H9 (cell line): Measurements from ENCODE around the gene ADIG. TPM values are rescaled to one million over a fixed set of nuclear protein-coding genes. Genes with fewer than 3 reads are reported as not detected.
A peak's percentile ranks its signal among the peaks of the same experiment; 100 is the strongest.

Experiments
- DNase-seq: peaks from one replicate; pipeline ENCODE4 v3.0.0-alpha.2; 2017
- H2AFZ ChIP-seq: one replicate; pipeline ENCODE4 v1.6.1; 2013; ENCODE audit warnings: mild to moderate bottlenecking, low read length, control low read depth, moderate library complexity
- H2AK5ac ChIP-seq: 2 replicates; pipeline ENCODE4 v1.6.1; 2013; ENCODE audit warnings: low read length, control low read depth, mixed read lengths; ENCODE audit not compliant: insufficient read length
- H2BK120ac ChIP-seq: one replicate; pipeline ENCODE4 v1.6.1; 2013; ENCODE audit warnings: low read depth, mild to moderate bottlenecking, low read length, control low read depth, inconsistent platforms; ENCODE audit not compliant: poor library complexity, severe bottlenecking
- H2BK12ac ChIP-seq: 2 replicates; pipeline ENCODE4 v1.6.1; 2013; ENCODE audit warnings: low read length, control low read depth, mixed read lengths, low read depth; ENCODE audit not compliant: insufficient read length
- H2BK15ac ChIP-seq: 2 replicates; pipeline ENCODE4 v1.6.1; 2013; ENCODE audit warnings: low read depth, low read length, control low read depth
- H2BK20ac ChIP-seq: one replicate; pipeline ENCODE4 v1.6.1; 2013; ENCODE audit warnings: low read depth, mild to moderate bottlenecking, low read length, control low read depth, inconsistent platforms; ENCODE audit not compliant: poor library complexity, severe bottlenecking
- H2BK5ac ChIP-seq: 2 replicates; pipeline ENCODE4 v1.6.1; 2013; ENCODE audit warnings: low read length, control low read depth, mixed read lengths; ENCODE audit not compliant: insufficient read length
- H3K14ac ChIP-seq: 2 replicates; pipeline ENCODE4 v1.6.1; 2013; ENCODE audit warnings: low read length, control low read depth; ENCODE audit not compliant: insufficient read depth
- H3K18ac ChIP-seq: 2 replicates; pipeline ENCODE4 v1.6.1; 2013; ENCODE audit warnings: low read depth, mild to moderate bottlenecking, mixed read lengths, low read length, control low read depth; ENCODE audit not compliant: insufficient read length
- H3K23ac ChIP-seq: 2 replicates; pipeline ENCODE4 v1.6.1; 2013; ENCODE audit warnings: low read length, control low read depth, mixed read lengths, low read depth; ENCODE audit not compliant: insufficient read length
- H3K23me2 ChIP-seq: 2 replicates; pipeline ENCODE4 v1.6.1; 2013; ENCODE audit warnings: low read depth, mild to moderate bottlenecking, mixed read lengths, low read length, control low read depth; ENCODE audit not compliant: insufficient read length, poor library complexity, severe bottlenecking
- H3K27ac ChIP-seq: 2 replicates; pipeline ENCODE4 v1.5.1; 2013; ENCODE audit warnings: low read length, control low read depth, mixed read lengths, low read depth; ENCODE audit not compliant: insufficient read length
- H3K27me3 ChIP-seq: 2 replicates; pipeline ENCODE4 v1.6.1; 2013; ENCODE audit warnings: low read length, control low read depth, inconsistent platforms; ENCODE audit not compliant: insufficient read depth
- H3K4ac ChIP-seq: 2 replicates; pipeline ENCODE4 v1.6.1; 2013; ENCODE audit warnings: low read depth, mild to moderate bottlenecking, control low read depth, inconsistent platforms, low read length, moderate library complexity
- H3K4me1 ChIP-seq: 2 replicates; pipeline ENCODE4 v1.6.1; 2013; ENCODE audit warnings: low read length, control low read depth, inconsistent platforms; ENCODE audit not compliant: insufficient read depth
- H3K4me2 ChIP-seq: 2 replicates; pipeline ENCODE4 v1.6.1; 2013; ENCODE audit warnings: low read length, control low read depth, mixed read lengths; ENCODE audit not compliant: insufficient read length, insufficient read depth
- H3K56ac ChIP-seq: 2 replicates; pipeline ENCODE4 v1.6.1; 2013; ENCODE audit warnings: low read depth, mild to moderate bottlenecking, mixed read lengths, low read length, control low read depth; ENCODE audit not compliant: insufficient read length
- H3K79me1 ChIP-seq: 2 replicates; pipeline ENCODE4 v1.6.1; 2013; ENCODE audit warnings: low read depth, mild to moderate bottlenecking, moderate library complexity, low read length, control low read depth, inconsistent platforms; ENCODE audit not compliant: insufficient read depth, poor library complexity, severe bottlenecking
- H3K79me2 ChIP-seq: 2 replicates; pipeline ENCODE4 v1.6.1; 2013; ENCODE audit warnings: low read length, control low read depth, inconsistent platforms; ENCODE audit not compliant: insufficient read depth
- H3K9ac ChIP-seq: 2 replicates; pipeline ENCODE4 v1.6.1; 2013; ENCODE audit warnings: low read length, control low read depth, mixed read lengths; ENCODE audit not compliant: insufficient read length; ENCODE audit errors: extremely low read depth
- H3K9me3 ChIP-seq: one replicate; pipeline ENCODE4 v1.6.1; 2013; ENCODE audit warnings: low read depth, low read length, inconsistent platforms; ENCODE audit not compliant: control insufficient read depth
- H3T11ph ChIP-seq: one replicate; pipeline ENCODE4 v1.6.1; 2013; ENCODE audit warnings: mild to moderate bottlenecking, low read length, control low read depth, inconsistent platforms
- H4K20me1 ChIP-seq: one replicate; pipeline ENCODE4 v1.6.1; 2013; ENCODE audit not compliant: control insufficient read depth, insufficient read length, insufficient read depth
- H4K5ac ChIP-seq: 2 replicates; pipeline ENCODE4 v1.6.1; 2013; ENCODE audit warnings: low read depth, mild to moderate bottlenecking, mixed read lengths, low read length, control low read depth; ENCODE audit not compliant: insufficient read length
- H4K8ac ChIP-seq: replicated peaks from 2 replicates; pipeline ENCODE4 v1.6.1; 2013; ENCODE audit warnings: low read length, control low read depth, mixed read lengths, low read depth; ENCODE audit not compliant: insufficient read length
- H4K91ac ChIP-seq: 2 replicates; pipeline ENCODE4 v1.6.1; 2013; ENCODE audit warnings: low read depth, mild to moderate bottlenecking, moderate library complexity, mixed read lengths, low read length, control low read depth; ENCODE audit not compliant: insufficient read length
- H3K27ac Mint-ChIP-seq, 3 experiments: 2 replicates in 2 of 3; 3 replicates in 1 of 3; pipeline ENCODE4 v1.8.0; 2020 to 2021; ENCODE audit warnings: mixed read lengths in 3 of 3, mild to moderate bottlenecking in 1 of 3, moderate library complexity in 1 of 3
- H3K27me3 Mint-ChIP-seq: 2 replicates; pipeline ENCODE4 v1.8.0; 2021; ENCODE audit warnings: low read depth, mild to moderate bottlenecking, moderate library complexity, mixed read lengths
- H3K36me3 Mint-ChIP-seq, 3 experiments: 2 replicates in 2 of 3; 3 replicates in 1 of 3; pipeline ENCODE4 v1.8.0; 2020 to 2021; ENCODE audit warnings: low read depth in 3 of 3, mixed read lengths in 3 of 3; ENCODE audit not compliant: insufficient read depth in 1 of 3
- H3K4me1 Mint-ChIP-seq, 2 experiments: 2 replicates each; pipeline ENCODE4 v1.8.0; 2020; ENCODE audit warnings: mixed read lengths in 2 of 2
- H3K4me3 Mint-ChIP-seq, 2 experiments: 2 replicates in 1 of 2; 3 replicates in 1 of 2; pipeline ENCODE4 v1.8.0; 2020 to 2021; ENCODE audit warnings: mild to moderate bottlenecking in 2 of 2, mixed read lengths in 2 of 2, moderate library complexity in 1 of 2
- H3K9me3 Mint-ChIP-seq, 2 experiments: 2 replicates in 1 of 2; 3 replicates in 1 of 2; pipeline ENCODE4 v1.8.0; 2020; ENCODE audit warnings: mild to moderate bottlenecking in 2 of 2, mixed read lengths in 2 of 2, moderate library complexity in 1 of 2
- CTCF ChIP-seq: fragments of 200-600 bp; sonication (generic); conservative IDR thresholded peaks from 3 replicates; pipeline ENCODE4 v1.8.0; 2021; ENCODE audit warnings: antibody characterized with exemption, mild to moderate bottlenecking
- WGBS: extraction: QIAGEN DNeasy Blood & Tissue Kit; methylation state at CpG from one replicate; pipeline ENCODE4 v1.1.7; 2013; ENCODE audit warnings: missing lambda C conversion rate, low lambda C conversion rate, mixed read lengths; ENCODE audit not compliant: insufficient read length; ENCODE audit errors: extremely low coverage; 5-methylcytosine and 5-hydroxymethylcytosine counted together
- total RNA-seq: library from RNA; stranded (reverse); gene quantifications from 2 replicates; pipeline ENCODE4 v1.2.1, GENCODE V29; 2021

The ADIG gene
- total RNA-seq, 1 experiment from 2014 or later: not detected

- no peaks in the 10 kb centered on the region for H3K23me2 ChIP-seq
- H3K9me3 ChIP-seq: no peaks in the 10 kb centered on the region
- no peak overlapping the region for H3K23ac ChIP-seq
- DNase-seq: no peak
- no peaks in the 10 kb centered on the region for H4K20me1 ChIP-seq
- H3K18ac ChIP-seq: no peak overlapping the region
- no peaks in the 10 kb centered on the region for H3K9me3 Mint-ChIP-seq
- H3K4me1 ChIP-seq: no peaks in the 10 kb centered on the region
- H2BK120ac ChIP-seq: no peak overlapping the region
- no peak overlapping the region for H3K4me2 ChIP-seq
- no peak overlapping the region for H3K14ac ChIP-seq
- H4K91ac ChIP-seq: no peak overlapping the region
- 100% methylated on average over 1 of the region's 3 CpGs for WGBS
- no peak overlapping the region for H3K4ac ChIP-seq
- no peaks in the 10 kb centered on the region for H3K27me3 Mint-ChIP-seq
- TF ChIP-seq CTCF: no peak
- no peak overlapping the region for H3K56ac ChIP-seq
- peak overlapping the region; percentile 20 for H4K8ac ChIP-seq
- no peak overlapping the region for H3K9ac ChIP-seq
- no peak overlapping the region for H2BK15ac ChIP-seq
- no peak overlapping the region for H3K27ac Mint-ChIP-seq
- no peak overlapping the region for H2BK20ac ChIP-seq
- no peak overlapping the region for H4K5ac ChIP-seq
- no peaks in the 10 kb centered on the region for H3K36me3 Mint-ChIP-seq
- H3K79me1 ChIP-seq: no peaks in the 10 kb centered on the region
- H2BK12ac ChIP-seq: no peak overlapping the region
- H3K79me2 ChIP-seq: no peaks in the 10 kb centered on the region
- H3K4me3 Mint-ChIP-seq: no peak overlapping the region
- H2AK5ac ChIP-seq: no peak overlapping the region
- H3K27me3 ChIP-seq: no peaks in the 10 kb centered on the region
- no peak overlapping the region for H3K27ac ChIP-seq
- peaks cover 0 to 5% of the 10 kb centered on the region in 2 experiments; a peak in 3 of 4 replicates for H3K4me1 Mint-ChIP-seq
- H2BK5ac ChIP-seq: no peak overlapping the region
- H2AFZ ChIP-seq: no peak overlapping the region
- no peak overlapping the region for H3T11ph ChIP-seq
Observed at GRCh38 chr20:38589967-38590675, 9.1 kb downstream of the ADIG start.
